Stimulated activated CD4-positive, alpha-beta T cell treated with anti-CD3 and anti-CD28 coated beads, TNF-alpha, amount 100 ng/mL, for 24 hours (primary cell): ENCODE results near the gene TRIM7.

Experiments used
- DNase-seq, 3 experiments: peaks; one replicate each; pipeline ENCODE4 v3.0.0-alpha.2; 2020; ENCODE audit warnings: low read depth in 3 of 3

TRIM7 gene

DNA sequence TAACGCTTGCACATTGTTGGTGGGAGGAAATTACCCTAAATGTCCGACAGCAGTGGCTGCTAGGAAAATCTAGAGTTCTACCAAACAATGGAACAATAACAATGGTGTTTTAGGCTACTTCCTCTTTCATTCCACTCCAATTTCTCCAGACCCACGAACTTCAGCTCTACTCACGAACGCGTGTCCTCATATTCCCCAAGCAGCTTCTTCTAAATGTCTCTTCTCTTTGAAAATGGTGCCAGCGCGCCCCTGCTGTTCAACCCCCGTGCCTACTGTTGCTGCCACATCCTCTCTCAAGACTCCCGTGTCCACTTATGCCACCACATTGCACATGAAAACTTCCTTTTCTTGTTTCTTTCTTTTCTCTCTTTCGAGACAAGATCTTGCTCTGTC, 32.0 kb downstream of the TRIM7 start:
- DNase-seq: no peak

GRCh38 chr5:181171782-181172181, 33.2 kb downstream of the TRIM7 start:
- no peak for DNase-seq

DNA sequence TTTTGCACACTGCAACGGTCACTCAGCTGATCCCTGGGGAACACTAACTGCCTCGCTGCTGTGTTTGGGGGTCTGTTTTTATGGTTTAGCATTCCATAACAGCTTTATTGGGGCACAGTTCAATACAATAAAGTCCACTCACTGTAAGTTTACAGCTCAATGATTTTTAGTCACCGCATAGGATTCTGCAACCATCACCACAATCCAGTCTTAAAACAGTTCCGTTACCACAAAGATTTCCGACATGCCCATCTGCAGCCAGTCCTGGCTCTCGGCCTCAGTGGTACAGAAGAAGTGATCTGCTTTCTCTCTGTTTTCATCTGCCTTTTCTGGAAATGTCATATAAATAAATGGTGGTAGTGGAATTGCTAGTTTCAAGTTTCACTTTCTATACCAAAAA, 34.0 kb downstream of the TRIM7 start:
- no peak for DNase-seq

GRCh38 chr5:181170237-181170825, 34.7 kb downstream of the TRIM7 start:
- DNase-seq: no peak

DNA sequence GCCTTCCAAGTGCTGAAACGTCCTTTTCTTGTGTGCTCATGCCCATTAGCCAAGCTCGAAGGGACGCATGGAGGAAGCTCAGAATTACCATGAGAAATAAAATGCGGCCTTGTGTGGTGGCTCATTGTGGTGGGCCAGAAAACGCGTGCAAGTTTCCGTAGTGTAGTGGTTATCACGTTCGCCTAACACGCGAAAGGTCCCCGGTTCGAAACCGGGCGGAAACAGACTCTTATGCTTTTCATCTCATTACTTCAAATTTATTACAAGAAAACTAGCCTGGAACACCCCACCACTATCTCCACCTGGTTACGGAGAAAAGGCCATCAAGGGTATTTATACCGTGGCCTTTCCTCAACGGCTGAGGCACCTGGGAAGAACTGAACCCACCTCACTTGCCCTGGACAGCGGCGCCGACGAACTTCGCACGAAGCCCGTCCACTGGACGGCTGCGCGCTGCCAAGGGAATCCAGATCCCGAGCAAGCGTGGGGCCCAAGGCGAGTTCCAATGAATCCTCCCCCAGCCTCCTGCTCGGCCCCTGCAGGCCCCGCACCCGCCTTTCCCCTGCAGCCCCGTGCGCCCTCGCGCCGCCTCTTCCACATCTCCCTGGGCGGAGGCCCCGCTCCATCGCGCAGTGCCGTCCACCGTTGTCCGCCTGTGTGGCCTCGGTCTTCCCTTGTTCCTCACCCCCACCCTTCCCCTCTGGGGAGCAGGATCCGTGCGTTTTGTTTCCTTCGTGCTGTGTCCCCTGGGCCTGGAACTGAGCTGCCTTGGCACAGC, 35.3 kb downstream of the TRIM7 start:
- peak; percentile 53 to 92 (median 84) for DNase-seq

DNA sequence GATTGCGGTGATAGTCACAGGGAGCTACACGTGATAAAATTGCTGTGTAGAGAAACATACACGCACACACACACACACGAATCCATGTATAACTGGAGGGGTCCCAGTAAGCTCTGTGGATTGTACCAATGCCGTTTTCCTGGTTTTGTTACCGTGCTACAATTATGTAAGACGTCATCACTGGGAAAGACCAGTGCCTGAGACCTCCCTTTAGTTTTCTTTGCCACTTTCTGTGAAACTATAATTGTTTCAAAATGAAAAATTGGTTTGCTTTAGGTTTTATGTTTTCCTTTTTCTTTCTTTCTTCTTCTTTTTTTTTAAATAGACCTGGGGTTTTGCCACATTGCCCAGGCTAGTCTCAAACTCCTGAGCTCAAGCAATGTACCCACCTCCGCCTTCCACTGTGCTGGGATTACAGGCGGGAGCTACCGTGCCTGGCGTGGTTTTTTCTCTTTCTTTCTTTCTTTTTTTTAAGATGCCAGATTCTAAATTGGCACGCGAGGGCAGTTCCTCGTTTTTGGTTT, 36.3 kb downstream of the TRIM7 start:
- no peak for DNase-seq

- no peak for DNase-seq
Observed at GRCh38 chr5:181167814-181168488, 37.0 kb downstream of the TRIM7 start.

DNA sequence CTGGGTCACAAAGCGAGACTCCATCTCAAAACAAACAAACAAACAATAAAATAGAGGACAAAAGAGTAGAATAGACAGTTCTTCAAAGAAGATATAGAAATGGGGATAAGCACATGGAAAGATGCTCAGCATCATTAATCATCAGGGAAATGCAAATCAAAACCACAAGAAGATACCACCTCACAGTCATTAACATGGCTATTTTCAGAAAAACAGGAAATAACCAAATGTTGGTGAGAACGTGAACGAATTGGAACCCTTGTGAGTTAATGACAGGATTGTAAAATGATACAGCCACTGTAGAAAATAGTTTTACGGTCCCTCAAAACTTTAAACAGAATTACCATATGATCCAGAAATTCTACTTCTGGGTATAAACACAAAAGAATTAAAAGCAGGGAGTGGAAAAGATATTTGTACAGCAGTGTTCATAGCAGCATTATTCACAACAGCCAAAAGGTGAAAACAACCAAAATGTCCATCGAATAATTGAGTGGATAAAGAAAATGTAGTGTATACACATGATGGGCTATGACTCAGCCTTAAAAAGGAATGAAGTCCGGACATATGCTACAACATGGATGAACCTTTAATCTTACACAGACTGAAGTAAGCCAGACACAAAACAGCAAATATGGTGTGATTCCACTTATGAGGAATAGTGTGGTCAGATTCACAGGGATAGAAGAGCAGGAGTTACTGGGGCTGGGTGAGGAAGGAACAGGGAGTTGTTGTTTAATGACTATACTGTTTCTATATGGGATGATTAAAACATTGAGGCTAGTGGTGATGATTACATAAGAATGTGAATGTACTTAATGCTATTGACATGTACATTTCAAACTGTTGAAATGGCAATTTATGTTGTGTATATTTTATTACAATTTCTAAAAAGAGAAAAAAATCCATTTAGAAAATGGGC, 37.9 kb downstream of the TRIM7 start:
- no peak for DNase-seq

GRCh38 chr5:181164076-181164952, 40.7 kb downstream of the TRIM7 start:
- peak in 1 of 3 experiments; percentile 72 for DNase-seq

- no peak for DNase-seq
Observed at GRCh38 chr5:181163487-181164075, 41.4 kb downstream of the TRIM7 start.

DNA sequence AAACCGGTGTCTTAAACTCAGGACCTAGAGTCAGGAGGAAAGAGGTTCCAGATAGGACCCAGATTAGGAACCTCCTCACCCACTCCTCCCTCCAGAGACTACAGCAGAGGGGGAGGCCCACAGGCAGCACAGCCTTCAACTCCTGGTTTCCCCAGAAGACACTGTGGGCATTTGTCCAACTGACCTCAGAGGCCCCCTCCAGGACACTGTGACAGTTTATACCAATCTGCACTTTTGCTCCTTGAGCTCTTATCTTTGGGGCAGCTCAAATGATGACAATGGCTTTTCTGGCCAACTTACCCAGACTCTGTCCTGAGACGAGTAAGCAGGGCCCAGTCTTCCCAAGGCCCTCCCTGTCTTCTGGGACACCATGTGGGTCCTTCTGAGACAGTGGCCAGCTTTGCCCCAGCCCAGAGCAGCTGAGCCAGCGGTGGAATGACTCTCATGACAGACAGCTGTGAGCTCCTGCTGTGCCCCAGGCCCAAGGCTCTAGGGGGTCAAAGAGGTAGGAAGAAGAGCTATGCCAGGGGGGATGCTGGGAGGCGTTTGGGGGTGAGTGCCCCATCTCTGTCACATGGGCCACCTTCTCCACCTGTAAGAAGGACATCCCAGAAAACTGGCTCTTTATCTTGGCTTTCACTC, 43.3 kb downstream of the TRIM7 start:
- no peak for DNase-seq

DNA sequence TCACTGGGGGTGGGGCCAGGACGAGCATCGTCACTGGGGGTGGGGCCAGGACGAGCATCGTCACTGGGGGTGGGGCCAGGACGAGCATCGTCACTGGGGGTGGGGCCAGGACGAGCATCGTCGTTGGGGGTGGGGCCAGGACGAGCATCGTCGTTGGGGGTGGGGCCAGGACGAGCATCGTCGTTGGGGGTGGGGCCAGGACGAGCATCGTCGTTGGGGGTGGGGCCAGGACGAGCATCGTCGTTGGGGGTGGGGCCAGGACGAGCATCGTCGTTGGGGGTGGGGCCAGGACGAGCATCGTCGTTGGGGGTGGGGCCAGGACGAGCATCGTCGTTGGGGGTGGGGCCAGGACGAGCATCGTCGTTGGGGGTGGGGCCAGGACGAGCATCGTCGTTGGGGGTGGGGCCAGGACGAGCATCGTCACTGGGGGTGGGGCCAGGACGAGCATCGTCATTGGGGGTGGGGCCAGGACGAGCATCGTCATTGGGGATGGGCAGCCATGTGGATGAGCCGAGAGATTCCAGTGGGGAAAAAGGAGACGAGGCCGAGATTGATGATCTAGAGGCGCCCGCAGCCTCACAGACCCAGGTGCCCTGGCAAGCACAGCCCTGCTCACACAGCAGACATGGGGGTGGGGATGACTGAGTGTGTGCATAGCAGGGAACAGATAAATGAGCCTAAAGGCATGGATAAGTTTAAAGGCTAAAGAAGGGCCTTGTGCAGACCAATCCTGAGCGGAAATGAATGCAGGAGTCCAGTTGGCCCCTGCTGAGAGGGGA, 44.1 kb downstream of the TRIM7 start:
- DNase-seq: peak in 1 of 3 experiments; percentile 43

DNA sequence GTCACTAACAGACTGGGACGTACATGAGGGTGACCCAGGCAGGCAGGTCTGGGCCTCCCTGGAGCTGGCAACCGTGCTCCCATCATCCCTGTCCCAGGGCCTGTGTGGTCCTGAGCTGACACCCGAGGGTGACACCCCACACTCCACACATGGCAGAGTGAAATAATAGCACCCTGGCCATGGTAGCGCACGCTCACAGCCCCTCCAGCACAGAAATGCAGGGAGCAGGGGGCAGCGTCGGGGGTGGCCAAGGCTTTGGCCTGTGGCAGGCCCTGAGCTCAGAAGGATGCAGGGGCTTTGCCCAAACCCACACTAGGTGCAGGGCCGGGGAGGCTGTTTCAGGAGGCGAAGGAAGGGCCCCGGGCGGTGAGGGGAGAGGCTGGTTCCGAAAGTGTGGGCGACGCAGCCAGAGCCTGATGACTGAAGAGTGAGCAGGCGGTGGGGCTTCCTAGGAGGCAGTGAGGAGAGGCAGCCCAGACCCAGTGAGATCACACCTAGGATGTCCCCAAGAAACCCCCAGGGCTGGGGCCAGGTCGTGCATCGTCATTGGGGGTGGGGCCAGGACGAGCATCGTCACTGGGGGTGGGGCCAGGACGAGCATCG, 44.7 kb downstream of the TRIM7 start:
- DNase-seq: peak; percentile 62 to 80 (median 69)

GRCh38 chr5:181159286-181160151, 45.5 kb downstream of the TRIM7 start:
- DNase-seq: peak; percentile 85 to 93 (median 91)

DNA sequence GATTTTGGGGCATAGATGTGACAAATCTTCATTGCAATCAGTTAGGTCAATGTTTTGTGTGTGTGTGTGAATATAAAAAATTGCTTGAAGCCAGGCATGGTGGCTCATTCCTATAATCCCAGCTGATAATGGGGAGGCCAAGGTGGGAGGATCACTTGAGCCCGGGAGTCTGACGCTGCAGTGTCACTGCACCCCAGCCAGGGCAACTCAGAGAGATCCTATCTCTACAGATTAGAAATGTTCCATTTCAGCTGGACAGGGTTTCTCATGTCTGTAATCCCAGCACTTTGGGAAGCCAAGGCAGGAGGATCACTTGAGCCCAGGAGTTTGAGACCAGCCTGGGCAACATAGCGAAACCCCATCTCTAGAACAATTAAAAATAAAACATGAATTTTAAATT, 46.1 kb downstream of the TRIM7 start:
- DNase-seq: no peak

- DNase-seq: no peak
Observed at GRCh38 chr5:181156758-181157157, 48.2 kb downstream of the TRIM7 start.

DNA sequence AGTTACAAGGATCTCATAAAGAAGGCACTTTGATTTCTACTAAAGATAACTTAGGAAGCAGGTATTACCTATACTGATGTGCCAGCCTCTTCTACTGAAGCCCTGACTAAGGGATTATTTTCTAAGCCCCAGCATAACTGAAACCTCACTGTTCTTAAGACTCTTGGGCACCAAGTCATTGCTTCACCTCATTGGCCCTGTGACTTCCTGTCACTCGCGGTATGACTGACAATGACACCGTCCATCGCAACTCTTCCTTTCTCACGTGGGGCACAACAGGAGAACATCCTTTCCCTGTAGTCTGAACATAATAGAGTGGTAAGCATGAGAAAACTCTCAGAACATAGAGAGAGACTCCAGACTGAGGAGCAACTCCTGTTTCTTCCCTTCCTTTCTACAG, 51.2 kb downstream of the TRIM7 start:
- no peak for DNase-seq

- DNase-seq: no peak
Observed at GRCh38 chr5:181152406-181152805, 52.6 kb downstream of the TRIM7 start.
